Fibroblast of skin of back (primary cell): ENCODE measurements around the gene CCDC74A.
"Not testable (repeated sequence)": the region's sequence is repeated elsewhere in the genome, so short reads cannot be mapped to it uniquely, and the experiment has no call there.

Source experiments
- DNase-seq: peaks from one replicate; pipeline ENCODE4 v3.0.0-alpha.2; 2013

CCDC74A gene

GRCh38 chr2:131503587-131503986 is 24.1 kb upstream of the CCDC74A start:
- DNase-seq: not testable (repeated sequence)

DNA sequence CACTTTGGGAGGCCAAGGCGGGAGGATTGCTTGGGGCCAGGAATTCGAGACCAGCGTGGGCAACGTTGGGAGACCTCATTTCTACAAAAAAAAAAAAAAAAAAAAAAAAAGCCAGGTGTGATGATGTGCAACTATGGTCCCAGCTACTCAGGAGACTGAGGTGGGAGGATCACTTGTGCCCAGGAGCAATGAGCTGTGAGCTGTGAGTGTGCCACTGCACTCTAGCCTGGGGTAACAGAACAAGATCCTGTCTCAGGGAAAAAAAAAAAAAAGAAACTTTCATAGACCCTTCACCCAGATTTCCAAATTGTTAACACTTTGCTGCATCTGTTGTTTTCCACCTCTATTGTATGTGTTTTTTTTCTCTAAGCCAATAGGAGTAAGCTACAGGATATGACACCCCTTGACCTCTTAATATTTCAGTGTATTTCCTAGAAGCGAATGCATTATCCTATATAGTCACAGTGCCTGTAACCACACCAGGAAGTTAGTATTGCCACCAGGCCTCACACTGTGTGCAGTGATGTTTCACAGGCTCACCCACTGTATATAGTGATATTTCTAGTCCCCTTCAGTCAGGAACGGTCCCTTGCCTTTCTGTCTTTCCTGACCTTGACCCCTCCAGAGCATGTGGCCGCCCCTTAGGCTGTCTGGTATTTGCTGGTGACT is 23.5 kb upstream of the CCDC74A start:
- not testable (repeated sequence) for DNase-seq

DNA sequence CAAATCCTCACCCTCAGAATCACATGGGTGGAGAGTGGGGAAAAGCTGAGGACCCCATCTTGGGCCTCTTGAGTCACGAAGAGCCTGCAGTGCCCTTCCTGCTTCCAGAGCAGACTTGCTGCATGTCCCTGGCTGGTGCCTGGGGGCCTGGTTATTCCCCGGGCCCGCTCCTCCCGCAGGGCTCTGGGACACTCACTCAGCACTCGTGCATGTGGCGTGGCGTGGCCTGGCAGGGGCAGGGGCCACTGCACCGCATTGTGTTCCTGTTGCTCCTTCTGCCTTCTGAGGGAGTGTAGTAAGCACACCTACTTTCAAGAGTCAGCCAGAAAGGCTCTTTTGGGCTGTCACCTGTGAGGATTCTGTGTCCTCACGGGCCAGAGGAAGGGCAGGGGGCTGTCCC is 18.1 kb upstream of the CCDC74A start:
- no peak for DNase-seq

DNA sequence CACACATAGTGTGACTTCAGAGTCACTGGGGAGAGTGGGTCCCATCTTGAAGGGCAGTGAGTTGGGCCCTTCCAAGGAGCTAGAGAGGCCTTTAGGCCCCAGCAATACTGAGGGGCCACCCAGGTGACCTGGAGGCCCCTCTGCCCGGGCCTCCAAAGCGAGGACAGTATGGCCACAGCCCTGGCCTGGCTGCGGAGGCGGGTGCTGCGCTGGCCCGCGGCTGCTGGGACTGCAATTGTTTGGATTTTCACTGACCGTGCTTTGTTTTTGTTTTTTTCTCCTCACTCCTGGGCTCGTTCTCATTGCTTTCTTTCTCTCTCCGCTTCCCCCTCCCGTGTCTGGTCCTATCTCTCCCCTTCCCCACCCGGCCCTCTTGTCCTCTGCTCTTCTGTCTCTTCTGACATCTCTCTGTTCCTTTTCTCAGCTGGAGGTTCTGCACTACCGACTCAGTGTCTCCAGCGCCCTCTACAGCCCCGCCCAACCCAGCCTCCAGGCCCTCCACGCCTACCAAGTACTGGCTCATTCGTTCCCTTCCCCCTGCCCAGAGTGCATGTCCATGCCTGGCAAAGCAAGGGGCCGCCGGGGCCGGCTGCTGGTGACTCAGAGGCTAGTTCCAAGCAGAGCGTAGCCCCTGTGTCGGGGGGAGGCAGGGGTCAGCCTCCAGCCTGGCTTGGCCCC is 16.3 kb upstream of the CCDC74A start:
- not testable (repeated sequence) for DNase-seq

DNA sequence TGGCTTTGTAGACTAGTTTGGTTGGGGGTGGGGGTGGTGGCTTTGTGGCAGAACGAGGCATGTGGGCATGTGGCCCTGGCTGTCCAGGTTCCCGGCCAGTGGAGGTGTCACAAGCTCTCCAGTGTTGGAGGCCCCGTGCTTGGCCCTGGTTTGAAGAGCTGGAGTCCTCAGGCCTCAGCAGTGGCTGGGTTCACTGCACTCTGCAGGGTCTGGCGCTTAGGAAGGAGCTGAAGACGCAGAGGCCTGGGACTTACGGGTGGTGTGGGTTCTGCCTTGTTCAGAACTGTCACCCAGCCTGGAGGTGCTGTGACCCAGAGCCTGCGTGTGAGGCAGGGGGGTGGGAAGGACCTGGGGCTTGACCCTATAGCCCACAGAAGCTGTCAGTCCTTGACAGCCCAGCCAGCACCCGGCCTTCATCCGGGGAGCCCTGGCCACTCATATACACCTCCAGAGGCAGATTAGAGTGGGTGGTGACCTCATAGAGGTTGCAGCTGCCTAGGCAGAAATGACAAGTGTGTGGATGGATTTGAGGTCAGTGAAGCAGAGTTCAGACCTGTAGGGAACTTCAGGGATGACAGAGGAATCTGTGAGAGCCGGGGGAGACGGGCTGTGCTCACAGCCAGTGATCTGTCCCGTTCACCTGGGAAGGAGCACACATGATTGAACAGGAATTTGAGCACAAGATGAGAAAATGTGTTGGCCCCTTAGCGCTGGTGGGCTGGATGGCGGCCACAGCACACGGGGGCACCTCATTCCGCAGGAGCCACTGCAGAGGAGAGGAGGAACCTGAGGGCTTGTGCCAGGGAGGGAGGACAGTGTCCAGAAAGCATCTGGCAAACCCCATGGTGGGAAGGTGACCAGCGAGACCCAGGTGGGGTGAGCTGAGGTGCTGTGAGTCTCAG is 15.5 kb upstream of the CCDC74A start:
- not testable (repeated sequence) for DNase-seq

DNA sequence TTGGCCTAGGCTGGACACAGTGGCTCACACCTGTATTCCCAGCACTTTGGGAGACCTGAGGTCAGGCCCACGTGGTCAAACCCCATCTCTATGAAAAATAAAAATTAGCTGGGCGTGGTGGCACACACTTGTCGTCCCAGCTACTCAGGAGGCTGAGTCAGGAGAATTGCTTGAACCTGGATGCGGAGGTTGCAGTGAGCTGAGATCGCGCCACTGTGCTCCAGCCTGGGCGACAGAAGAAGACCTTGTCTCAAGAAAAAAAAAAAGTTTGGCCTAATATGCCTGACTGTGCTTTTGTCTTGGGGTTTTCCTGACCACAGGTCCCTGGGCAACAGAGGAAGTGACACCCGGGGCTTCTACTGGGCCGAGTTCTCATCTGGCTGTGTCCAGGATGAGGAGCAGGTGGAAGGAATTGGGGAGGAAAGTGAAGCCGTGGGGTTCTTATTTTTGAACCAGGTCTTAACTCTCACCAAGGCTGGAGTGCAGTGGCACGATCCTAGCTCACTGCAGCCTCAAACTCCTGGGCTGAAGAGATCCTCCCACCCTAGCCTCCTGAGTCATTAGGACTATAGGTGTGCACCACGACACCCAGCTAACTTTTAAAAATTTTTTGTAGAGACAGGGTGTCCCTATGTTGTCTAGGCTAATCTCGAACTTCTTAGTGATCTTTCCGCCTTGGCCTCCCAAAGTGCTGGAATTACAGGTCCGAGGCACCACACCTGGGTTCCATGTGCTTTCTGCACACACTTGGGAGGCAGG is 13.1 kb upstream of the CCDC74A start:
- not testable (repeated sequence) for DNase-seq

DNA sequence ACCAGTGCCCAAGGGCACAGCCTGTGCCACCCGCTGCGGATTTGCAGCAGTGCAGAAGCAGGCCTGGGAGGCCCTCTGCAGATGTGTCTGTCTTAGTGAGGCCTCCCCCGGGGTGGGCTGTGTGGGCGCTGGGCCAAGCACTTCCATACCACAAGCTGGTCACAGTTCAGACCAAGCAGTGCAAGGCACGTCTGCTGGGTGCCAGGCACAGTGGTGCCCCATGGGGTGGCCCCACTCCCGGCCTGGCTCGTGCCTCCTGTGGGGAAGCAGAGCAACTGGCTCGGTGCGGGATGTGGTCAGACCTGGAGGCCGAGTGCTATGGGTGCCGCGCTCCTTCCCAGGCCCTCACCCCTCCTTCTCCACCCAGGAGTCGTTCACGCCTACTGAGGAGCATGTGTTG is 12.5 kb upstream of the CCDC74A start:
- not testable (repeated sequence) for DNase-seq

GRCh38 chr2:131516011-131516410 is 11.7 kb upstream of the CCDC74A start:
- no peak for DNase-seq

DNA sequence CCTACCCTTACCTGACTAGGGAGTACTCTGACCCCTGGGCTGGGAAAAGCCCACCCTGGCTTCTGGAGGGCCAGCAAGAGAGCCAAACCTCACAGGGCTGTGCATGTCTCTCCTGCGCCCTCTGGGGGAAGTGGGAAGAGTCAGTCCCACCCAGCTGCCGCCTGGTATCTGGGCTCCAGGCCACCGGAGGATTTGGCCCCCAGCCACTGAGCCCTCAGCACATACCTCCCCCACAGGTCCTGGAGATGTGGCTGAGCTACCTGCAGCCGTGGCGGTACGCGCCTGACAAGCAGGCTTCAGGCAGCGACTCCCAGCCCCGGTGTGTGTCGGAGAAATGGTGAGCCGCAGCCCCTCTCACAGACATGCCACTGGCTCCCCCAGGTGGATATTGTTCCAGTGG is 11.1 kb upstream of the CCDC74A start:
- not testable (repeated sequence) for DNase-seq

GRCh38 chr2:131517106-131517831 is 10.4 kb upstream of the CCDC74A start:
- no peak for DNase-seq

- DNase-seq: not testable (repeated sequence)
These were observed 9.8 kb upstream of the CCDC74A start for GRCh38 chr2:131517856-131518255.

DNA sequence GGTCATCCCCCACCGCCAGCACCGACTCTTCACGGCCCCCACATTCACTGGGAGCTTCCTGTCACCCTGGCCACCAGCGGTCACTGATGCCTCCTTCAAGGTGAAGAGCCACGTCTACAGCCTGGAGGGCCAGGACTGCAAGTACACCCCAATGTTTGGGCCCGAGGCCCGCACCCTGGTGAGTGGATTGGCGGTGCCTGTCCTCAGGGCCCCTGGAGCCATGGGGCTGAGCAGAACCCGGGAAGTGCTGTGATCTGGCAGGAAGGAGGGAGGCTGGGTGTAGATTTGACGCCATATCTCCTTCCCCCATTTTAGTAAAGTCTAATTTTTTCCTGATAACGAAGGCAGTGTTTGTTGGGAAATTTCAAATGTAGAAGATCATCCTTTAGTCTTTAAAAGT is 9.2 kb upstream of the CCDC74A start:
- DNase-seq: not testable (repeated sequence)

DNA sequence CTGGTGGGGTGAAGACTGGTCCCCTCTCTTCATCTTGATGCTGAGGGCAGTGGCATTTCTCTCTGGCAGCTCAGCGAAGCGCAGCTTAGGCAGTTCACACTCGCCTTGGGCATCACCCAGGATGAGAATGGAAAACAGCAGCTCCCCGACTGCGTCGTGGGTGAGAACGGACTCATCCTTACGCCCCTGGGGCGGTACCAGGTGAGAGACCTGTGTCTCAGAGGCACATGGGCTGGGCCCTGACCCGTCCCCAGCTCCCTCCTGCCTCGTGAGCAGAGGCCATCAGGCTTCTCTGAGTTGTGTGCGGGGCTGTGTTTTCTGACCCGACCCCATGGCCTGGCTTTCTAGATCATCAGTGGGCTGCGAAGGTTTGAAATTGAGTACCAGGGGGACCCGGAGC is 8.2 kb upstream of the CCDC74A start:
- DNase-seq: no peak

DNA sequence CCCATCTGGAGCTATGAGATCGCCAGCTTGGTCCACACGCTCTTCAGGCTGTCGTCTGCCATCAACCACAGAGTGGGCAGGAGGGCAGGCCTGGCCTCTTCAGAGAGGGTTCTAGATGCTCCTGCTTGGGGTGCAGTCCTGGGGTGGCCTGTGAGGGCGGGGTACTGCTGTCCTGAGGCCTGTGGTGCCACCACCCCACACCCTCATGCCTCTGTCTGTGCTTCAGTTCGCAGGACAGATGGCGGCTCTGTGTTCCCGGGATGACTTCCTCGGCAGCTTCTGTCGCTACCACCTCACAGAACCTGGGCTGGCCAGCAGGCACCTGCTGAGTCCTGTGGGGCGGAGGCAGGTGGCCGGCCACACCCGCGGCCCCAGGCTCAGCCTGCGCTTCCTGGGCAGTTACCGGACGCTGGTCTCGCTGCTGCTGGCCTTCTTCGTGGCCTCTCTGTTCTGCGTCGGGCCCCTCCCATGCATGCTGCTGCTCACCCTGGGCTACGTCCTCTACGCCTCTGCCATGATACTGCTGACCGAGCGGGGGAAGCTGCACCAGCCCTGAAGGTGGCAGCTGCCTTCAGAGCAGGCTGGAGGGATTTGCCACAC is 7.7 kb upstream of the CCDC74A start:
- not testable (repeated sequence) for DNase-seq

GRCh38 chr2:131520526-131520925 is 7.2 kb upstream of the CCDC74A start:
- DNase-seq: no peak

DNA sequence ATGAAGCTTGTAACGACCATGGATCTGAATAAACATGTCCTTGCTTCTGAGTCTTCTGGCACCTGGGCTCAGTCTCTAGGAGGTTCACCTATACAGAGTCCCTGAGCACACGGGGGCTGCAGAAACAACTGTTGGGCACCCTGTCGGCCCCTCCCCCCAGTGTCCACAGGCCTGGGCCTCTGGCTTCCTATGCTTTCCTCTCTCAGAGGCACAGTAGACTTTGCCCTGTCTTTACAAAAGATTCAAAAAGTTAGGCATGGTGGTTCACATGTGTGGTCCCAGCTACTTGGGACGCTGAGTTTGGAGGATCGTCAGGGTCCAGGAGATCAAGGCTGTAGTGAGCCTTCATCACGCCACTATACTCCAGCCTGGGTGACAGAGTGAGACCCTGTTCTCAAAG is 6.2 kb upstream of the CCDC74A start:
- DNase-seq: not testable (repeated sequence)

DNA sequence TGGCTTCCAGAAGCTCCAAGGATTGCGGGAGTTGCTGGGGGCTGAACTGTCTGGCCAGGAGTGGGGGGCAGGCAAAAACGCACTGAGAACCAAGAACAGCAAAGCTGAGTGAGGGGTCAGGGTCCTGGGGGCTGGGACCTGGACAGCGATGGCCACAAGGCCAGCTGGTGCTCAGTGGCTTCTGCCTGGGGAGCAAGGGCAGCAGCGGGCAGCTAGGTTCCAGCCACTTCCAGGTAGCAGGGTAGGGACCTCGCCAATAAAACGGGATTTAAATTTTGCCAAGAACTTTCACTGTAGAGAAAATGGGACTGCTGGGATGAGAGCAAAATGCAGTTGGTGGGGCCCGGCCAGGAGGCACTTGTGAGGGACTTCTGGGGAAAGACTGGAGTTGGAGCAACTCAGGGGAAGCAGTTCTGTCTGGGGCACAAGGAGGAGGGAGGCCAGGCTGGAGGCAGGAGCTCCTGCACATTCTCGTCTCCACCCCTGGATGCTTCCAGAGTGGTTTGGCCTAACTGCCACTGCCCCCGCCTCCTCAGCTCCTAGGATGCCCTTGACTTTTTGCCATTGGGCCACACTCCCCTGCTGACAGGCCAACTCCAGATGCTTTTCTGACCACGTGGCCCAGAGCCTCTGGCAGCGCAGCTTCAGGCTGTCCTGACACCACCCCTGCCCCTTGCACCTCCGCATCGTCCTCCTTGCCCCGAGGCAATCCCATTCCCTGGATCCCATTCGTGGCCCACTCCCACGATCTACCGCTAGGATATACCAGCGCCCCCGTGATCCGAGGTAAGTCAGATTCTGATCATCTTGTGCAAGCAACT is 5.5 kb upstream of the CCDC74A start:
- no peak for DNase-seq

DNA sequence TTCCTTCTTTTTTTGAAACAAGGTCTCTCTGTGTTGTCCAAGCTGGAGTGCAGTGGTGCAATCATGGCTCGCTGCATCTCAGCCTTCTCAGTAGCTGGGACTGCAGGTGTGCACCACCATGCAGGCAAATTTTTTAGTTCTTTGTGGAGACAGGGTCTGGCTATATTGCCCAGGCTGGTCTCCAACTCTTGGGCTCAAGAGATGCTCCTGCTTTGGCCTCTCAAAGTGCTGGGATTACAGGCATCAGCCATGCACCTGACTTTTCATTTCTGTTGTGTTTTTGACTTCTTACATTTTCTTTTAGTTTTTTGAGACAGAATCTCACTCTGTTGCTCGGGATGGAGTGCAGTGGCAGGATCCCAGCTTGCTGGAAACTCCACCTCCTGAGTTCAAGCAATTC is 2.4 kb upstream of the CCDC74A start:
- DNase-seq: not testable (repeated sequence)

GRCh38 chr2:131528981-131529863 is 1.5 kb downstream of the CCDC74A start:
- not testable (repeated sequence) for DNase-seq
